Endothelial cell of umbilical vein (primary cell): ENCODE data around the gene USB1. TPM values are rescaled to one million over a fixed set of nuclear protein-coding genes. Genes with fewer than 3 reads are reported as not detected.

ENCODE experiments used
- BruUV-seq: library from RNA; stranded (reverse); fragments of 400-500 nt; replicated peaks from 2 replicates; lab custom pipeline; 2021; lab: Mats Ljungman, UMichigan
- CTCF ChIA-PET: fragments of 300-600, 350-600 bp; sonication (Branson Sonifier 250); formaldehyde crosslinking; loops from one replicate; lab custom pipeline; 2021; ENCODE audit warnings: antibody characterized with exemption, inconsistent platforms; lab: Charles Lee
- POLR2A ChIA-PET: fragments of 300-600, 350-600 bp; sonication (Branson Sonifier 250); formaldehyde crosslinking; loops from one replicate; lab custom pipeline; 2021; ENCODE audit warnings: antibody characterized with exemption, inconsistent platforms; lab: Charles Lee
- DNase-seq: peaks from one replicate; pipeline ENCODE4 v3.0.0-alpha.2; 2011; ENCODE audit warnings: low read depth, low spot score
- FAIRE-seq: peaks from 2 replicates; lab custom pipeline; 2011; peaks lifted over from hg19 to GRCh38; lab: Jason Lieb, UNC
- H2AFZ ChIP-seq: 2 replicates; pipeline ENCODE4 v1.6.0; 2012; ENCODE audit warnings: low read depth, low read length, control low read depth, inconsistent platforms
- H3K27ac ChIP-seq: 2 replicates; pipeline ENCODE4 v1.5.1; 2011; ENCODE audit warnings: low read depth, mild to moderate bottlenecking, control low read depth, low read length, moderate library complexity; ENCODE audit not compliant: insufficient read depth
- H3K27me3 ChIP-seq, 2 experiments: 2 replicates each; pipeline versions ENCODE4 v1.6.0 to v1.6.1; 2011; ENCODE audit warnings: low read length in 2 of 2, mixed read lengths in 1 of 2; ENCODE audit not compliant: control insufficient read depth in 2 of 2, insufficient read depth in 2 of 2
- H3K36me3 ChIP-seq, 2 experiments: 2 replicates in 1 of 2; 3 replicates in 1 of 2; pipeline ENCODE4 v1.5.1; 2011; ENCODE audit warnings: low read length in 2 of 2, mild to moderate bottlenecking in 1 of 2, moderate library complexity in 1 of 2; ENCODE audit not compliant: control insufficient read depth in 2 of 2, insufficient read depth in 2 of 2; ENCODE audit errors: extremely low read depth in 1 of 2
- H3K4me1 ChIP-seq: 3 replicates; pipeline ENCODE4 v1.5.1; 2011; ENCODE audit warnings: mild to moderate bottlenecking, low read length; ENCODE audit not compliant: control insufficient read depth, insufficient read depth; ENCODE audit errors: extremely low read depth
- H3K4me2 ChIP-seq: 2 replicates; pipeline ENCODE4 v1.6.1; 2011; ENCODE audit warnings: low read length, control low read depth, mixed read lengths; ENCODE audit not compliant: insufficient read depth
- H3K4me3 ChIP-seq, 3 experiments: fragments of 200-600 bp in 1 of 3; sonication (generic), shearing (Covaris generic) in 1 of 3; replicated peaks in 1 of 3; 2 replicates each; pipeline ENCODE4 v1.5.1; 2011 to 2016; ENCODE audit warnings: control low read depth in 3 of 3, low read length in 3 of 3, mild to moderate bottlenecking in 2 of 3, inconsistent platforms in 1 of 3, low read depth in 1 of 3, moderate library complexity in 1 of 3; ENCODE audit not compliant: insufficient read depth in 1 of 3
- H3K79me2 ChIP-seq: 2 replicates; pipeline ENCODE4 v1.6.0; 2012; ENCODE audit warnings: low read length, inconsistent platforms; ENCODE audit not compliant: control insufficient read depth, insufficient read depth
- H3K9ac ChIP-seq: replicated peaks from 2 replicates; pipeline ENCODE3; 2011; ENCODE audit warnings: low read length, control low read depth; ENCODE audit not compliant: insufficient read depth; ENCODE audit errors: extremely low read depth
- H3K9me1 ChIP-seq: replicated peaks from 3 replicates; pipeline ENCODE4 v1.6.0; 2011; ENCODE audit warnings: mild to moderate bottlenecking, low read length; ENCODE audit not compliant: control insufficient read depth, insufficient read depth; ENCODE audit errors: extremely low read depth
- H3K9me3 ChIP-seq: replicated peaks from 2 replicates; pipeline ENCODE4 v1.5.1; 2012; ENCODE audit warnings: low read length, inconsistent platforms; ENCODE audit not compliant: control insufficient read depth, insufficient read depth
- H4K20me1 ChIP-seq: replicated peaks from 2 replicates; pipeline ENCODE3; 2011; ENCODE audit warnings: mild to moderate bottlenecking, low read length; ENCODE audit not compliant: control insufficient read depth, insufficient read depth; ENCODE audit errors: extremely low read depth
- CTCF ChIP-seq, 2 donors: IDR thresholded peaks; 1 replicate in 1 of 2; 2 replicates in 1 of 2; pipeline ENCODE4 v1.5.1; 2011; ENCODE audit warnings: low read length in 2 of 2, mild to moderate bottlenecking in 2 of 2, moderate library complexity in 2 of 2, control low read depth in 1 of 2, inconsistent platforms in 1 of 2, low read depth in 1 of 2; ENCODE audit not compliant: insufficient read depth in 1 of 2; ENCODE audit errors: extremely low read depth in 1 of 2
- EZH2 ChIP-seq: IDR thresholded peaks from 2 replicates; pipeline ENCODE4 v1.6.1; 2012; ENCODE audit warnings: borderline replicate concordance, low read depth, mild to moderate bottlenecking, moderate library complexity, low read length, inconsistent platforms; ENCODE audit not compliant: severe bottlenecking
- GATA2 ChIP-seq: IDR thresholded peaks from 2 replicates; pipeline ENCODE4 v1.7.0; 2011; ENCODE audit warnings: low read depth, mild to moderate bottlenecking, moderate library complexity, mixed read lengths, low read length; ENCODE audit not compliant: insufficient read length, insufficient read depth
- MAX ChIP-seq: IDR thresholded peaks from 2 replicates; pipeline ENCODE4 v1.6.1; 2011; ENCODE audit not compliant: insufficient read depth, insufficient read length
- MYC ChIP-seq: IDR thresholded peaks from one replicate; pipeline ENCODE4 v1.6.1; 2011; ENCODE audit warnings: mild to moderate bottlenecking, low read depth, low read length
- POLR2A ChIP-seq: IDR thresholded peaks from 2 replicates; pipeline ENCODE4 v1.6.1; 2012; ENCODE audit warnings: low read depth, mild to moderate bottlenecking, control low read depth, low read length
- POLR2AphosphoS5 ChIP-seq: IDR thresholded peaks from 2 replicates; pipeline ENCODE4 v1.6.1; 2012; ENCODE audit warnings: low read depth, mild to moderate bottlenecking, control low read depth, low read length, moderate library complexity; ENCODE audit not compliant: insufficient read depth
- dilution Hi-C: fragments of 300-500 bp; cut with MboI; formaldehyde crosslinking; loops from one replicate; pipeline ENCODE4 v1.15.0; 2019; ENCODE audit warnings: low sequenced_read_pairs; ENCODE audit not compliant: extremely low pct_ligation_motif_present
- intact Hi-C: fragments of 100-400 bp; cut with micrococcal nuclease; formaldehyde crosslinking; loops from one replicate; pipeline ENCODE4 v1.10.0; 2022
- polyA plus RNA-seq, 4 experiments: library from polyadenylated mRNA; depleted of rRNA in 3 of 4; stranded (reverse) in 3 of 4; unstranded in 1 of 4; fragments of >200 nt; gene quantifications; 2 replicates each; pipeline versions ENCODE4 v1.2.1 to v1.2.3, GENCODE V29; 2011 to 2012; ENCODE audit warnings: missing spikeins in 1 of 4
- total RNA-seq: library from RNA; stranded (reverse); gene quantifications from 2 replicates; pipeline ENCODE4 v1.2.3, GENCODE V29; 2021

Gene USB1
- total and polyA plus RNA-seq, 2 donors (not counting 3 experiments of a cell fraction or from before 2014, with no cell fraction given): 64.6 to 83.8 TPM

- Histone ChIP-seq H3K36me3 (peaks cover 0 to 16% of the 10 kb centered on the region in 2 experiments), H2AFZ (no peak overlapping the region), H3K9ac (no peak overlapping the region), H4K20me1 (no peaks in the 10 kb centered on the region), H3K4me1 (peaks cover 18% of the 10 kb centered on the region), H3K27me3 (no peaks in the 10 kb centered on the region), H3K9me3 (no peaks in the 10 kb centered on the region), H3K4me2 (no peak overlapping the region), H3K4me3 (no peak overlapping the region), H3K27ac (no peak overlapping the region), H3K79me2 (peaks cover under 1% of the 10 kb centered on the region), H3K9me1 (no peaks in the 10 kb centered on the region)
- BruUV-seq: no TSS peak
- dilution Hi-C loops (no loop called here), intact Hi-C loops (no loop called here)
- CTCF ChIA-PET: interaction anchor here (1.9 kb wide), 1 partner anchor 90 kb away, joined by 8 read pairs; no protein-coding TSS in a partner anchor
- DNase-seq (no peak), FAIRE-seq (no peak)
- POLR2A ChIA-PET: no interaction called here
- TF ChIP-seq POLR2A (no peak), POLR2AphosphoS5 (no peak), GATA2 (no peak), CTCF (IDR thresholded peaks at IDR 0.05; ENCODE audit: extremely low read depth in 1 of 2, insufficient read depth in 1 of 2, low read depth in 1 of 2, low read length in 2 of 2) (no peak), MAX (no peak), MYC (no peak), EZH2 (no peak)
These were observed 4.6 kb upstream of the USB1 start for GRCh38 chr16:57996406-57997175.
